ENCODE results near the gene ASAP3.
"Not testable (repeated sequence)": the region's sequence is repeated elsewhere in the genome, so short reads cannot be mapped to it uniquely, and the experiment has no call there.

The ASAP3 gene

DNA sequence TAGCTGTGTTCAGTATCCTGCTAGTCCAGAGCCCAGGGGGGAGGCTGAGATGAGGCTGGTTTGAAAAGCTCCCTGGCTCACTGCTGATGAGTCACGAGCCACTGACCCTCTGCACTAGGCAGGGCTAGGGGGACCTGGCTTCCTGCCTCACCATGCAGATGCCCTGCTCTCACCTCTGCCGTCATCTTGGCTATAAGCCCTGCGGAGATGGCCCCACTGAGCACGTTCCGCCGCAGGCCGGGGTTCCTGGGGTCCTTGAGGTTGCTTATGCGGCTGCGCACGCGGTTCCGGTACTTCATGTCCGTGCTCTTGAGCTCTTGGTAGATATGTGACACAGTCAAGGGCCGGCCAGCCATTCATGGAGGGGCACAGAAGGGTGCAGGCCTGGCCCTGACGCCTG lies 90.3 kb downstream of the ASAP3 start:
- no peak for DNase-seq

DNA sequence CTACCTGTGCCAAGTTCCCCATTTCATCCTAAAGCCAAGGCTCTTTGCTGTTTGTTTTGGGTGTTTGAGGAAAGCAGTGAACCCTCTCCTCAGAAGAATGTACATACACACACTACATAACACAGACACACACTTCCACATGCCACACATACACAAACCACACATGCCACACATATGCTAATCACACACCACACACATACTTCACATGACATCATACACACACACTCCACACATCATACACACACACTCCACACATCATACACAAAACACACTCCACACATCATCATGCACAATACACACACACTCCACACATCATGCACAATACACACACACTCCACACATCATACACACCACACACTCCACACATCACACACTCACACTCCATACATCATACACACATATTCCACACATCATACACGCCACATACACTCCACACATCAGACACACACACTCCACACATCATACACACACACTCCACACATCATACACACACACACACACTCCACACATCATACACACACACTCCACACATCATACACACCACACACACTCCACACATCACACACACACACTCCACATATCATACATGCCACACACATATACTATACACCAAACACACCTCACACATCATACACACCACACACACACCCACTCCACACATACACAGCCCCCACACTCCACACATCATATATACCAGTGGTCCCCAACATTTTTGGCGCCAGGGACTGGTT lies 91.7 kb downstream of the ASAP3 start:
- DNase-seq, result no peak

DNA sequence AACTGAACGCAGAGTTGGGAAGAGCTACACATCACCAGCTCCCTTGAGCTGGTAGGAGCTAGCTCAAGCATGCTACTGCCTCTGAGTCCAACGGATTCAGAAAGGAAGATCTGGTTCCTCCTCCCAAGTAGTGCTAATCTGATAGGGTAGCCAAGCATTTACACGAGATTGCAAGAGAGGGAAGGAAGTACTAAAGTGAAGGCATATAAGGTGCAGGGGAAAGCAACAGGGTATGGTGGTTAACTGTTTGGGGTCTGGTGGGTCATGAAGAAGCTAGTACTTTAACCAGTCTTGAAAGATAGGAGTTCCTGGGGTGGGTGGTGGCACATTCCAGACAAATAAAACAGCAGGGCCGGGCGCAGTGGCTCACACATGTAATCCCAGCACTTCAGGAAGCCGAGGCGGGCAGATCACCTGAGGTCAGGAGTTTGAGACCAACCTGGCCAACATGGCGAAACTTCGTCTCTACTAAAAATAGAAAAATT lies 94.1 kb downstream of the ASAP3 start:
- DNase-seq, result no peak

DNA sequence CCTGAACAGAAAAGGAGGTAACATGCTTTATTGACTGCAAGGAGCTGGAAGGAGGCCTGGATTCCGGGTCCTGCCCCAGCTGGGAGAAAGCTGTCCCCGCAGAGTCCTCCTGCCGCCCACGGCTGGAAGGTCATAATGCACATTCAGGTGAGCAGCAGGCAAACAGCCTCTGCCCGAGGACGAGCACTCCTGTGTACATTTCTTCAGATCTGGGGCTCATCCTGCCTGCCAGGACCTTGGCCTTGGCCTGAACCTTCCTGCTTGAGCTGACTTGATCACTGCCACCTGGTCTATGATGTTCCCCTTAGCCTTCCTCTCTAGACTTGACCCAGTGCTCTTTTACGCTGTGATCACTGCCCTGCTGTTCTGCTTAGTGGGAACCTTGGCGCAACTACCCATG lies 96.5 kb downstream of the ASAP3 start:
- no peak for DNase-seq

- no peak for DNase-seq
Measured at GRCh38 chr1:23385119-23385621, 98.8 kb downstream of the ASAP3 start.

GRCh38 chr1:23384312-23385058 lies 99.5 kb downstream of the ASAP3 start:
- no peak for DNase-seq

GRCh38 chr1:23383577-23384311 lies 100.2 kb downstream of the ASAP3 start:
- DNase-seq, result no peak

DNA sequence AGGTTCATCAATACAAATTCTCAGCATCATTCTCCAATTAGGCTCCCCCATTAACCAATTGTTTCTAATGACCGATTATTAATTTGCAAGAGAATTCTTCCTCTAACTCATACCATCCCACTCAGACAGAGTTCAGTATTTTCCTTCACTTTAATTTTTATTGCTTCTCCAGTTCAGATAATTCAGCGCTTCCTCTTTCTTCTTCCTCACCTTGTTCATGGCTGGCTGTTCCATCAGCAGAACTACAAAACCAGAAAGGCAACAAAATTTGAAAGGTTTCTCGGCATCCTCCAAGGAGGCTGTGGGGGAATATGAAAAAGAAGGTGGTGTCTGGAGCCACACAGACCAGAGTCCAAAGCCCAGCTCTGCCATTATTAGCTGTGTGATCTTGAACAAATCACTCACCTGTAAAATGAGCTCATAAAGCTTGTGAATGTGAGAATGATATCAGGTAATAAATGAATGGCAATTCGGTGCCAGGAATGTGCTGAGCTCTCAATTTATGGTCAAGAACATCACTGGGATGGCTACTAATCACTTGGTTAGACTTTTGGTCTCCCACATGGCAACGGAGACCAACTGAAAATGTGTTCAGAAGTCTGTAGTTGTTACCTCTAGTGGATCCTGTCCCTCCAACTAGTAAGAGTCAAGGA lies 102.6 kb downstream of the ASAP3 start:
- no peak for DNase-seq

GRCh38 chr1:23380719-23381118 lies 103.3 kb downstream of the ASAP3 start:
- no peak for DNase-seq

- DNase-seq, result not testable (repeated sequence)
Measured at GRCh38 chr1:23380236-23380635, 103.7 kb downstream of the ASAP3 start.
